OCI-LY1 (cell line): ENCODE data around the gene FOXK1.

Experiments
- EZH2 ChIP-seq: fragments of 200-600 bp; sonication (generic), shearing (Covaris generic); IDR thresholded peaks from 2 replicates; pipeline ENCODE4 v1.8.0; 2017; ENCODE audit warnings: borderline replicate concordance, mixed run types, mild to moderate bottlenecking, antibody characterized with exemption, low read length, moderate library complexity, mixed read lengths
- TF ChIP-seq, protein P1 (sequence below): fragments of 200-600 bp; sonication (generic), shearing (Covaris generic); IDR thresholded peaks from 2 replicates; pipeline ENCODE4 v1.5.1; 2017; ENCODE audit warnings: mild to moderate bottlenecking, antibody characterized with exemption, low read length, moderate library complexity, mixed read lengths

DNA sequence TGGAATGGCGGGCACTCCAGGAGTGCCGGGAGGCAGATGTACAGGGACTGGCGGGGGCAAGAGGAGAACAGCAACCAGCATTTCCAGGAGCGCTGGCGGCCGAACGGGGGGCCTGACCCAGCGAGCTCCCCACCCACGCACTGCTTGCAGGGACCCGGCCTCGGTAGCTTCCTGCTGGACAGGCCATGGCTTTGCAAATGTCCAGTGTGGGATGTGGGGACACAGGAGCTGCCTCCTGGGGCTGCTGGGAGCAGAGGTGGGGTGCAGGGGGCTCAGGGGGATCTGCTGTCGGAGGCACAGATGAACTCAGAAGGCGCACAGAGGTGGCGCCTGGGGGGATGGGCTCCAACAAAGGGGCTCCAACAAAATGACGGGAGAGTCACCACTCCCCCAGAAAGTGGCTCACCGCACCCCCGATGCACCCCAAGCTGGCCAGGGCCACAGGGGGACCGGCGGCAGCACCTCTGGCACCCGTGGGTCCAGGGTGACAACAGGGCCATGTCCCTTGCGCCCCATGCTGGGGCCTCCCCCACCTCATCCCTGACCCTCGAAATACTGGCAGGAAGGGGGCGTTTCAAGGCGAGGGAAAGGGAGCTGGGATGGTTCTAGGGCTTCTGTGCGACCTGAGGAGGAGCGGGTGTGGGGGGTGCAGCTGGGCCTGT is 134.5 kb downstream of the FOXK1 start:
- no peak for TF ChIP-seq EZH2
- TF ChIP-seq, protein P1, sequence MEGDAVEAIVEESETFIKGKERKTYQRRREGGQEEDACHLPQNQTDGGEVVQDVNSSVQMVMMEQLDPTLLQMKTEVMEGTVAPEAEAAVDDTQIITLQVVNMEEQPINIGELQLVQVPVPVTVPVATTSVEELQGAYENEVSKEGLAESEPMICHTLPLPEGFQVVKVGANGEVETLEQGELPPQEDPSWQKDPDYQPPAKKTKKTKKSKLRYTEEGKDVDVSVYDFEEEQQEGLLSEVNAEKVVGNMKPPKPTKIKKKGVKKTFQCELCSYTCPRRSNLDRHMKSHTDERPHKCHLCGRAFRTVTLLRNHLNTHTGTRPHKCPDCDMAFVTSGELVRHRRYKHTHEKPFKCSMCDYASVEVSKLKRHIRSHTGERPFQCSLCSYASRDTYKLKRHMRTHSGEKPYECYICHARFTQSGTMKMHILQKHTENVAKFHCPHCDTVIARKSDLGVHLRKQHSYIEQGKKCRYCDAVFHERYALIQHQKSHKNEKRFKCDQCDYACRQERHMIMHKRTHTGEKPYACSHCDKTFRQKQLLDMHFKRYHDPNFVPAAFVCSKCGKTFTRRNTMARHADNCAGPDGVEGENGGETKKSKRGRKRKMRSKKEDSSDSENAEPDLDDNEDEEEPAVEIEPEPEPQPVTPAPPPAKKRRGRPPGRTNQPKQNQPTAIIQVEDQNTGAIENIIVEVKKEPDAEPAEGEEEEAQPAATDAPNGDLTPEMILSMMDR = no peak
